PC-3 (cell line): ENCODE measurements around the gene NTN1.

ENCODE experiments used
- CTCF ChIP-seq: fragments of 300-600 bp; sonication (generic); conservative IDR thresholded peaks from 2 replicates; pipeline ENCODE4 v1.5.1; 2017; ENCODE audit warnings: antibody characterized with exemption, low read depth, mild to moderate bottlenecking, low read length
- EZH2phosphoT487 ChIP-seq: fragments of 300-600 bp; sonication (generic); IDR thresholded peaks from 2 replicates; pipeline ENCODE4 v1.6.1; 2018; ENCODE audit warnings: mild to moderate bottlenecking, antibody characterized with exemption, low read length, borderline replicate concordance

GRCh38 chr17:9009737-9010136 lies 11.6 kb upstream of the NTN1 start:
- no peak for TF ChIP-seq EZH2phosphoT487
- no peak for TF ChIP-seq CTCF
